H9 (cell line): ENCODE data around the gene PUM1. TPM values are rescaled to one million over a fixed set of nuclear protein-coding genes. Genes with fewer than 3 reads are reported as not detected.

Source experiments
- DNase-seq: peaks from one replicate; pipeline ENCODE4 v3.0.0-alpha.2; 2017
- H2AFZ ChIP-seq: one replicate; pipeline ENCODE4 v1.6.1; 2013; ENCODE audit warnings: mild to moderate bottlenecking, low read length, control low read depth, moderate library complexity
- H2AK5ac ChIP-seq: 2 replicates; pipeline ENCODE4 v1.6.1; 2013; ENCODE audit warnings: low read length, control low read depth, mixed read lengths; ENCODE audit not compliant: insufficient read length
- H2BK120ac ChIP-seq: one replicate; pipeline ENCODE4 v1.6.1; 2013; ENCODE audit warnings: low read depth, mild to moderate bottlenecking, low read length, control low read depth, inconsistent platforms; ENCODE audit not compliant: poor library complexity, severe bottlenecking
- H2BK12ac ChIP-seq: 2 replicates; pipeline ENCODE4 v1.6.1; 2013; ENCODE audit warnings: low read length, control low read depth, mixed read lengths, low read depth; ENCODE audit not compliant: insufficient read length
- H2BK15ac ChIP-seq: 2 replicates; pipeline ENCODE4 v1.6.1; 2013; ENCODE audit warnings: low read depth, low read length, control low read depth
- H2BK20ac ChIP-seq: one replicate; pipeline ENCODE4 v1.6.1; 2013; ENCODE audit warnings: low read depth, mild to moderate bottlenecking, low read length, control low read depth, inconsistent platforms; ENCODE audit not compliant: poor library complexity, severe bottlenecking
- H2BK5ac ChIP-seq: 2 replicates; pipeline ENCODE4 v1.6.1; 2013; ENCODE audit warnings: low read length, control low read depth, mixed read lengths; ENCODE audit not compliant: insufficient read length
- H3K14ac ChIP-seq: 2 replicates; pipeline ENCODE4 v1.6.1; 2013; ENCODE audit warnings: low read length, control low read depth; ENCODE audit not compliant: insufficient read depth
- H3K18ac ChIP-seq: 2 replicates; pipeline ENCODE4 v1.6.1; 2013; ENCODE audit warnings: low read depth, mild to moderate bottlenecking, mixed read lengths, low read length, control low read depth; ENCODE audit not compliant: insufficient read length
- H3K23ac ChIP-seq: 2 replicates; pipeline ENCODE4 v1.6.1; 2013; ENCODE audit warnings: low read length, control low read depth, mixed read lengths, low read depth; ENCODE audit not compliant: insufficient read length
- H3K23me2 ChIP-seq: 2 replicates; pipeline ENCODE4 v1.6.1; 2013; ENCODE audit warnings: low read depth, mild to moderate bottlenecking, mixed read lengths, low read length, control low read depth; ENCODE audit not compliant: insufficient read length, poor library complexity, severe bottlenecking
- H3K27ac ChIP-seq: 2 replicates; pipeline ENCODE4 v1.5.1; 2013; ENCODE audit warnings: low read length, control low read depth, mixed read lengths, low read depth; ENCODE audit not compliant: insufficient read length
- H3K27me3 ChIP-seq: 2 replicates; pipeline ENCODE4 v1.6.1; 2013; ENCODE audit warnings: low read length, control low read depth, inconsistent platforms; ENCODE audit not compliant: insufficient read depth
- H3K4ac ChIP-seq: 2 replicates; pipeline ENCODE4 v1.6.1; 2013; ENCODE audit warnings: low read depth, mild to moderate bottlenecking, control low read depth, inconsistent platforms, low read length, moderate library complexity
- H3K4me1 ChIP-seq: 2 replicates; pipeline ENCODE4 v1.6.1; 2013; ENCODE audit warnings: low read length, control low read depth, inconsistent platforms; ENCODE audit not compliant: insufficient read depth
- H3K4me2 ChIP-seq: 2 replicates; pipeline ENCODE4 v1.6.1; 2013; ENCODE audit warnings: low read length, control low read depth, mixed read lengths; ENCODE audit not compliant: insufficient read length, insufficient read depth
- H3K56ac ChIP-seq: 2 replicates; pipeline ENCODE4 v1.6.1; 2013; ENCODE audit warnings: low read depth, mild to moderate bottlenecking, mixed read lengths, low read length, control low read depth; ENCODE audit not compliant: insufficient read length
- H3K79me1 ChIP-seq: 2 replicates; pipeline ENCODE4 v1.6.1; 2013; ENCODE audit warnings: low read depth, mild to moderate bottlenecking, moderate library complexity, low read length, control low read depth, inconsistent platforms; ENCODE audit not compliant: insufficient read depth, poor library complexity, severe bottlenecking
- H3K79me2 ChIP-seq: 2 replicates; pipeline ENCODE4 v1.6.1; 2013; ENCODE audit warnings: low read length, control low read depth, inconsistent platforms; ENCODE audit not compliant: insufficient read depth
- H3K9ac ChIP-seq: 2 replicates; pipeline ENCODE4 v1.6.1; 2013; ENCODE audit warnings: low read length, control low read depth, mixed read lengths; ENCODE audit not compliant: insufficient read length; ENCODE audit errors: extremely low read depth
- H3K9me3 ChIP-seq: one replicate; pipeline ENCODE4 v1.6.1; 2013; ENCODE audit warnings: low read depth, low read length, inconsistent platforms; ENCODE audit not compliant: control insufficient read depth
- H3T11ph ChIP-seq: one replicate; pipeline ENCODE4 v1.6.1; 2013; ENCODE audit warnings: mild to moderate bottlenecking, low read length, control low read depth, inconsistent platforms
- H4K20me1 ChIP-seq: one replicate; pipeline ENCODE4 v1.6.1; 2013; ENCODE audit not compliant: control insufficient read depth, insufficient read length, insufficient read depth
- H4K5ac ChIP-seq: 2 replicates; pipeline ENCODE4 v1.6.1; 2013; ENCODE audit warnings: low read depth, mild to moderate bottlenecking, mixed read lengths, low read length, control low read depth; ENCODE audit not compliant: insufficient read length
- H4K8ac ChIP-seq: replicated peaks from 2 replicates; pipeline ENCODE4 v1.6.1; 2013; ENCODE audit warnings: low read length, control low read depth, mixed read lengths, low read depth; ENCODE audit not compliant: insufficient read length
- H4K91ac ChIP-seq: 2 replicates; pipeline ENCODE4 v1.6.1; 2013; ENCODE audit warnings: low read depth, mild to moderate bottlenecking, moderate library complexity, mixed read lengths, low read length, control low read depth; ENCODE audit not compliant: insufficient read length
- H3K27ac Mint-ChIP-seq, 3 experiments: 2 replicates in 2 of 3; 3 replicates in 1 of 3; pipeline ENCODE4 v1.8.0; 2020 to 2021; ENCODE audit warnings: mixed read lengths in 3 of 3, mild to moderate bottlenecking in 1 of 3, moderate library complexity in 1 of 3
- H3K27me3 Mint-ChIP-seq: 2 replicates; pipeline ENCODE4 v1.8.0; 2021; ENCODE audit warnings: low read depth, mild to moderate bottlenecking, moderate library complexity, mixed read lengths
- H3K36me3 Mint-ChIP-seq, 3 experiments: 2 replicates in 2 of 3; 3 replicates in 1 of 3; pipeline ENCODE4 v1.8.0; 2020 to 2021; ENCODE audit warnings: low read depth in 3 of 3, mixed read lengths in 3 of 3; ENCODE audit not compliant: insufficient read depth in 1 of 3
- H3K4me1 Mint-ChIP-seq, 2 experiments: 2 replicates each; pipeline ENCODE4 v1.8.0; 2020; ENCODE audit warnings: mixed read lengths in 2 of 2
- H3K4me3 Mint-ChIP-seq, 2 experiments: 2 replicates in 1 of 2; 3 replicates in 1 of 2; pipeline ENCODE4 v1.8.0; 2020 to 2021; ENCODE audit warnings: mild to moderate bottlenecking in 2 of 2, mixed read lengths in 2 of 2, moderate library complexity in 1 of 2
- H3K9me3 Mint-ChIP-seq, 2 experiments: 2 replicates in 1 of 2; 3 replicates in 1 of 2; pipeline ENCODE4 v1.8.0; 2020; ENCODE audit warnings: mild to moderate bottlenecking in 2 of 2, mixed read lengths in 2 of 2, moderate library complexity in 1 of 2
- WGBS: extraction: QIAGEN DNeasy Blood & Tissue Kit; methylation state at CpG from one replicate; pipeline ENCODE4 v1.1.7; 2013; ENCODE audit warnings: missing lambda C conversion rate, low lambda C conversion rate, mixed read lengths; ENCODE audit not compliant: insufficient read length; ENCODE audit errors: extremely low coverage; 5-methylcytosine and 5-hydroxymethylcytosine counted together
- total RNA-seq: library from RNA; stranded (reverse); gene quantifications from 2 replicates; pipeline ENCODE4 v1.2.1, GENCODE V29; 2021
- TF ChIP-seq, protein P1 (sequence below): fragments of 200-600 bp; sonication (generic); conservative IDR thresholded peaks from 3 replicates; pipeline ENCODE4 v1.8.0; 2021; ENCODE audit warnings: antibody characterized with exemption, mild to moderate bottlenecking

Gene PUM1
- total RNA-seq, 1 experiment from 2014 or later, result 164 TPM

DNA sequence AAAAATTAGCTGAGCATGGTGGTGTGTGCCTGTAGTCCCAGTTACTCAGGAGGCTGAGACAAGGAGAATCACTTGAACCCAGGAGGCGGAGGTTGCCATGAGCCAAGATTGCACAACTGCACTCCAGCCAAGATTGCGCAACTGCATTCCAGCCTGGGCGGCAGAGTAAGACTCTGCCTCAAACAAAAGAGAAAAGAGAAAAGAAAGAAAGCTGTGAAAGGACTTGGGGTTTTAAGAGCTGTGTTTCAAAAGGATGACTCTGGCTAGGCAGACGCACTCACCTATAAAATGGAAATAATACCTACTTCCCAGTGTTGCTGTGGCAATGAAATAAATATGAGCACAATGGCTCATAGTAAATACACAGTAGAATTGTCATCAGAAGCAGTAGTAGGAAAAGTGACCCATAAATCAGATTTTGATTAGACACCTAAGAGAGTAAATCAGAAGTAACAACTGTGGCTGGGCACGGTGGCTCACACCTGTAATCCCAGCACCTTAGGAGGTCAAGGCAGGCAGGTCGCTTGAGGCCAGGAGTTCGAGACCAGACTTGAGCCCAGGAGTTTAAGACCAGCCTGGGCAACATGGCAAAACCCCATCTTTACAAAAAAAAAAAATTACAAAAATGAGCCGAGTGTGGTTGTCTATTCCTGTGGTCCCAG is 45.9 kb upstream of the PUM1 start:
- no peak overlapping the region for H3K18ac ChIP-seq
- H4K8ac ChIP-seq, result no peak overlapping the region
- TF ChIP-seq, protein P1, sequence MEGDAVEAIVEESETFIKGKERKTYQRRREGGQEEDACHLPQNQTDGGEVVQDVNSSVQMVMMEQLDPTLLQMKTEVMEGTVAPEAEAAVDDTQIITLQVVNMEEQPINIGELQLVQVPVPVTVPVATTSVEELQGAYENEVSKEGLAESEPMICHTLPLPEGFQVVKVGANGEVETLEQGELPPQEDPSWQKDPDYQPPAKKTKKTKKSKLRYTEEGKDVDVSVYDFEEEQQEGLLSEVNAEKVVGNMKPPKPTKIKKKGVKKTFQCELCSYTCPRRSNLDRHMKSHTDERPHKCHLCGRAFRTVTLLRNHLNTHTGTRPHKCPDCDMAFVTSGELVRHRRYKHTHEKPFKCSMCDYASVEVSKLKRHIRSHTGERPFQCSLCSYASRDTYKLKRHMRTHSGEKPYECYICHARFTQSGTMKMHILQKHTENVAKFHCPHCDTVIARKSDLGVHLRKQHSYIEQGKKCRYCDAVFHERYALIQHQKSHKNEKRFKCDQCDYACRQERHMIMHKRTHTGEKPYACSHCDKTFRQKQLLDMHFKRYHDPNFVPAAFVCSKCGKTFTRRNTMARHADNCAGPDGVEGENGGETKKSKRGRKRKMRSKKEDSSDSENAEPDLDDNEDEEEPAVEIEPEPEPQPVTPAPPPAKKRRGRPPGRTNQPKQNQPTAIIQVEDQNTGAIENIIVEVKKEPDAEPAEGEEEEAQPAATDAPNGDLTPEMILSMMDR, result no peak
- H3K4me2 ChIP-seq, result no peak overlapping the region
- H3K27ac ChIP-seq, result no peak overlapping the region
- WGBS, result no CpG with 5 or more reads among the region's 8 CpGs
- H4K5ac ChIP-seq, result no peak overlapping the region
- no peaks in the 10 kb centered on the region for H3K27me3 ChIP-seq
- no peaks in the 10 kb centered on the region for H3K79me2 ChIP-seq
- no peak overlapping the region for H3K4ac ChIP-seq
- Mint-ChIP-seq H3K27me3 (no peaks in the 10 kb centered on the region), H3K36me3 (no peaks in the 10 kb centered on the region), H3K4me3 (no peak overlapping the region; a peak in 1 of 5 replicates), H3K27ac (peak overlapping the region; percentile 40 to 95 (median 74); a peak in 5 of 7 replicates), H3K9me3 (no peaks in the 10 kb centered on the region), H3K4me1 (peaks cover 15 to 18% of the 10 kb centered on the region in 2 experiments)
- H3K14ac ChIP-seq, result no peak overlapping the region
- no peak overlapping the region for H3K9ac ChIP-seq
- no peak overlapping the region for H3K23ac ChIP-seq
- no peak overlapping the region for H3K56ac ChIP-seq
- H3K79me1 ChIP-seq, result no peaks in the 10 kb centered on the region
- peak overlapping the region; percentile 78 for H2BK20ac ChIP-seq
- no peak overlapping the region for H2BK120ac ChIP-seq
- DNase-seq, result peak; percentile 52
- no peak overlapping the region for H2BK15ac ChIP-seq
- H2AK5ac ChIP-seq, result no peak overlapping the region
- H3K23me2 ChIP-seq, result no peaks in the 10 kb centered on the region
- H4K20me1 ChIP-seq, result no peaks in the 10 kb centered on the region
- no peak overlapping the region for H2BK12ac ChIP-seq
- no peak overlapping the region for H2BK5ac ChIP-seq
- no peaks in the 10 kb centered on the region for H3K4me1 ChIP-seq
- no peak overlapping the region for H3T11ph ChIP-seq
- H4K91ac ChIP-seq, result no peak overlapping the region
- no peak overlapping the region for H2AFZ ChIP-seq
- no peaks in the 10 kb centered on the region for H3K9me3 ChIP-seq
